HT1080 (cell line): Measurements from ENCODE around the gene MYMK. TPM values are rescaled to one million over a fixed set of nuclear protein-coding genes. Genes with fewer than 3 reads are reported as not detected.

ENCODE experiments used
- DNase-seq: peaks from one replicate; pipeline ENCODE4 v3.0.0-alpha.2; 2015; ENCODE audit warnings: low read depth
- total RNA-seq: library from RNA; depleted of rRNA; stranded (reverse); fragments of >200 nt; shearing (Covaris generic); gene quantifications from 2 replicates; pipeline ENCODE4 v1.2.3, GENCODE V29; 2014; rRNA removed

The MYMK gene
- total RNA-seq, 1 experiment from 2014 or later: not detected

DNA sequence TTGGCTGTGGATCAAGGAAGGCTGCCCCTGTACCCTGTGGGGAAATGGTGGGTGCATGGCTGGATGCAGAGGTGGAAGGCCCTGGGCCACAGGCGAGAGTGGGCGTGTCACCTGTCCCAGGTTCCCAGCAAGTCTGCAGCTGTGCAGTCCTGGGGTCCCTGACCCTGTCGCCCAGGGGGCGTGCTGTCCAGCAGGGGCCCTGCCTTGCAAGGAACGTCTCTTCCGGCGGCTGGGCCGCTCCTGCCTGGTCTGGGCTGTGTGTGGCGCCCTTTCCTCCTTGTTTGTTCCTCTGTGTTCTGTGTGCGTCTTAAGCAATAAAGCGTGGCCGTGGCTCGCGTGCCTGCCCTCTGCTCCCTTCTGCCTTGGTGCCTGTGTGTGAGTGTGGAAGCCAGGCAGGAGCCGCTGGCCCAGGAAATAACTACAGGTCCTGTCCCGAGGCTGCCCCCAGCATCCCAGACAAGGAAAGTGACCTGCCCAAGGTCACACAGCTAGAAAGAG, 54.3 kb downstream of the MYMK start:
- DNase-seq: no peak

DNA sequence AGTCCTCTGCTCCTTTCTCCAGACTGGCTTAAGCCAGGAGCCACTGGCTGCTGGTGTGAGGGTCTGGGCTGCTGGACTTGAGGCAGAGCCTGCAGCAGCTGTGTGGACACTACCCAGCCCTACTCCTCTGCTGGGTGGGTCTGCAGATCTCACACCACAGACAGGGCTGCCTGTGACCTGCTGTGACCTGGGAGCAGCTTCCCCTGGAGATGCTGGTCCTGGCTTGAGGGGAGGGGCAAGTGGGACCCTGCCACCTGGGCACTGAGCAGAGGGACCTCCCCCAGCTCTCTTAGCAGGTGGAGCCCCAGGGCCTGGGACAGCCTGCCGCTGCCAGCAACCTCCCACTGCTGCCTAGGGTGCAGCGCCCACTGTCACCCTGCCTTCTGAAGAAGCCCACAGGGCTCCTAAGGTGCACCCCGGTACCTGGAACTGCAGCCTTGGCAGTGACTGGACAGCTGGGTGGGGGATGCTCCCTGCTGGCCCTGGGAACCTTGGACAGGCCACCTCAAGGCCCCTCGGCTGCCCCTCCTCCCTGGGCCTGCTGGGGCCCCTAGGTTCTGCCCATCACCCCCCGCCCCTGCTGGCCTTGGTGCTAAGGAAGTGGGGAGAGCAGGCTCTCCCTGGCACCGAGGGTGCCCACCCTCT, 55.9 kb downstream of the MYMK start:
- no peak for DNase-seq

DNA sequence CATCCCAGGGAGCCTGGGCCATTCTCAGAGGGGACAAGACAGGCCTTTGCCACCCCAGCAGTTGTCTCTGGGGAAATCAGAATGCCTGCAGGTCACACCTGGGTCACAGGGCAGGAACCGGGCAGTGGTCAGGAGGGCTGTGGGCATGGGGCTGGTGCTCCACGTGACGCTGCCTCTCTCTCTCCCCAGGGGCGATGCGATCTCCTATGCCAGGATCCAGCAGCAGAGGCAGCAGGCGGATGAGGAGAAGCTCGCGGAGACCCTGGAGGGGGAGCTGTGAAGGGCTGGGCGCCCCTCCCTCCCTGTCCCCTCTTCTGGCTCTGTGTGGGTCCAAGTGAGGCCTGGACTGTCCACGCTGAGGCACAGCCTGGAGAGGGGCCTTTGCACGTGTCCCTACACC, 56.4 kb downstream of the MYMK start:
- no peak for DNase-seq

DNA sequence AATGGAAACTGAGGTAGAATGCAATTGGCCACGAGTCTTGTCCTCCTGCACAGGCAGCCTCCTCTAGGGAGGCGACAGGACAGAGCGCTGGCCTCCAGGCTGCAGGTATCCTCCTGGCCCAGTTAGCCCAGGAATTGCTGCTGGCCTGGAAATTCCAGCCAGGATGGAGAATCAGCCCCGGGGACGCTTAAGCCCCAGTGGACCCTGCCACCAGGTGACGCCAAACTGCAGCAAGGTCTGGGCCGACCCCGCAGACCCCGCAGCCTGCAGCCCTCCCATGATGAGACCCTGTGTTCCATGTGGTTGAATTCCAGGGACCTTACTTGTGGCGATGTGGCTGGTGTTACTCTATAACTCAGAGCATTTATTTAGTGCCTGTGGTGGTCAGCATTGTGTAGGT, 57.7 kb downstream of the MYMK start:
- DNase-seq: no peak

DNA sequence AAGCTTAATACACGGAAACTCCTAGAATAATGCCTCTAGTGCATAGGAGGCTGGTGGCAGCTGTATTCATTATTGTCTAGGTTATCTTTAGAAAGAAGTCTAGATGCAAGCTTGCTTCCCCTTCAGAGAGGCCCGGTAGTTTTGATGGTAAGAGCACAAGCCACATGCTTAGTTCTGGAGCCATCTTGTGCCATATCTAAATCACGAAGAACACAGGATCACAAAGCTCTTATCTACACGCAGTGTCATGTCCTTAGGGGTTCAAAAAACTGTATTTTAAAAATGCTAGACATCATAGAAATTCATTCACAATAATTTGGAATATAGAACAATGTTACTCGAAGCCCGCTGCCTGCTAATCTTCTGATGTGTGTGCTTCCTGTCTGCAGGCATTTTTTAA, 58.8 kb downstream of the MYMK start:
- DNase-seq: no peak

DNA sequence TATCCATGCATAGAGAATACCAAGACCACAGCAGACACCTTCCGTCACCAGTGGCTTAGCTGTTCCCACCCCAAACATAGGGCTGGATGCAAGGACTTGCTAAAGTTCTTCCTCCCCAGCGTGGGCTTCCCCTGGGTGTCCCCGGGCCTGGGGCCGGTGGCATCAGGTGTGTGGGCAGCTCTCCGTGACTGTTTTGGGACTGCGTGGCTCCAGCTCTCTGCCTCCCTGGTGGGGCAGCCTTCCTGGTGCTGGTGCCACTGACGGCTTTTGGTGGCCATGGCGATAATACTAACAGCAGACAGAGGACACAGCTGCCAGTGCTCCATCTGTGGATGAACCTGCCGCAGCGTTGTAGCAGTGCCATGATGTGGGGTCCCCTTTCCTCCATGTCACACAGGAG, 60.1 kb downstream of the MYMK start:
- no peak for DNase-seq

Other genes starting within 250 kb of the MYMK start
- not detected in 2 replicates for gene ABO, start 249.8 kb downstream of the MYMK start, total RNA-seq
- gene SURF6, start 188.8 kb downstream of the MYMK start, total RNA-seq: 25.1 and 36.1 TPM in 2 replicates
- gene MED22, start 176.8 kb downstream of the MYMK start, total RNA-seq: 26.4 and 33.4 TPM in 2 replicates
- gene RPL7A, start 176.7 kb downstream of the MYMK start, total RNA-seq: 2,307 and 2,771 TPM in 2 replicates
- 35.3 and 40.9 TPM in 2 replicates for gene SURF1, start 168.5 kb downstream of the MYMK start, total RNA-seq
- 92.7 and 110 TPM in 2 replicates for gene SURF2, start 168.4 kb downstream of the MYMK start, total RNA-seq
- 220 and 286 TPM in 2 replicates for gene SURF4, start 148.9 kb downstream of the MYMK start, total RNA-seq
- gene STKLD1, start 148.6 kb downstream of the MYMK start, total RNA-seq: not detected in 2 replicates
- 28.8 and 31.6 TPM in 2 replicates for gene REXO4, start 106.9 kb downstream of the MYMK start, total RNA-seq
- 0.07 and 0.19 TPM in 2 replicates for gene ADAMTS13, start 102.6 kb downstream of the MYMK start, total RNA-seq
- gene CACFD1, start 65.0 kb downstream of the MYMK start, total RNA-seq: 0.37 and 1.1 TPM in 2 replicates
- 2.3 and 2.4 TPM in 2 replicates for gene SLC2A6, start 45.9 kb downstream of the MYMK start, total RNA-seq
- not detected in 2 replicates for gene ADAMTSL2, start 9.7 kb upstream of the MYMK start, total RNA-seq
- not detected in 2 replicates for gene FAM163B, start 84.4 kb upstream of the MYMK start, total RNA-seq
- not detected in 2 replicates for gene DBH, start 111.4 kb upstream of the MYMK start, total RNA-seq
- 0.05 and 0.30 TPM in 2 replicates for gene SARDH, start 213.4 kb upstream of the MYMK start, total RNA-seq